GM19395 (cell line): ENCODE results near the gene KLHL10.

ENCODE experiments used
- ATAC-seq: cut with Tn5 transposase; IDR thresholded peaks from one replicate; pipeline ENCODE4 v1.9.1; 2021; ENCODE audit warnings: mild to moderate bottlenecking, moderate library complexity; ENCODE audit not compliant: unreplicated experiment

Gene KLHL10

DNA sequence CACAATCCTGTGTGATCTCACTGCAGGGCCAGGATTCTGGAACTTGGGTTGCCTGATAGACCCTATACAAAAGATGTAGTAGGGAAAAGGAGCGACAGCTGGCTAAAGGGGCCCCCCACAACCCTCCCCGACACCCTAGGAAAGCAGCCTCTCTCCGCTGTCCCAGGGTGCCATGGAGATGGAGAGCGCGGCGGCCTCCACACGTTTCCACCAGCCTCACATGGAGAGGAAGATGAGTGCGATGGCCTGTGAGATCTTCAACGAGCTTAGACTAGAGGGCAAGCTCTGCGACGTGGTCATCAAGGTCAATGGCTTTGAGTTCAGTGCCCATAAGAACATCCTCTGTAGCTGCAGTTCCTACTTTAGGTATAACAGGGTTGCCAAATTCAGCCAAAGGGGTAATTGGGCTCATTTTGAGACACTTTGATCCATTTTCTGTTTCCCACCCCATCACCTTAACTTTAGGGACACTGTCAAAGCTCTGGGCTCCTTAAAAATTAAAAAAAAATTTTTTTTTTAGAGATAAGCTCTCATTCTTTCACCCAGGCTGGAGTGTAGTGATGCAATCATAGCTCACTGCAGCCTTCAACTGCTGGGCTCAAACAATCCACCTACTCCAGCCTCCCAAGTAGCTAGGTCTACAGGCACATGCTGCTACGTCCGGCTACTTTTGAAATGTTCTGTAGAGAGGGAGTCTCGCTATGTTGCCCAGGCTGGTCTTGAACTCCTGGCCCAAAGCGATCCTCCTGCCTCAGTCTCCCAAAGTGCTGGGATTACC is at the start of gene KLHL10:
KLHL10 (plus strand) TSS at position 65 of the 778 bp plus-strand sequence; CDS start at position 173, 108 bp downstream.
- no peak for ATAC-seq

DNA sequence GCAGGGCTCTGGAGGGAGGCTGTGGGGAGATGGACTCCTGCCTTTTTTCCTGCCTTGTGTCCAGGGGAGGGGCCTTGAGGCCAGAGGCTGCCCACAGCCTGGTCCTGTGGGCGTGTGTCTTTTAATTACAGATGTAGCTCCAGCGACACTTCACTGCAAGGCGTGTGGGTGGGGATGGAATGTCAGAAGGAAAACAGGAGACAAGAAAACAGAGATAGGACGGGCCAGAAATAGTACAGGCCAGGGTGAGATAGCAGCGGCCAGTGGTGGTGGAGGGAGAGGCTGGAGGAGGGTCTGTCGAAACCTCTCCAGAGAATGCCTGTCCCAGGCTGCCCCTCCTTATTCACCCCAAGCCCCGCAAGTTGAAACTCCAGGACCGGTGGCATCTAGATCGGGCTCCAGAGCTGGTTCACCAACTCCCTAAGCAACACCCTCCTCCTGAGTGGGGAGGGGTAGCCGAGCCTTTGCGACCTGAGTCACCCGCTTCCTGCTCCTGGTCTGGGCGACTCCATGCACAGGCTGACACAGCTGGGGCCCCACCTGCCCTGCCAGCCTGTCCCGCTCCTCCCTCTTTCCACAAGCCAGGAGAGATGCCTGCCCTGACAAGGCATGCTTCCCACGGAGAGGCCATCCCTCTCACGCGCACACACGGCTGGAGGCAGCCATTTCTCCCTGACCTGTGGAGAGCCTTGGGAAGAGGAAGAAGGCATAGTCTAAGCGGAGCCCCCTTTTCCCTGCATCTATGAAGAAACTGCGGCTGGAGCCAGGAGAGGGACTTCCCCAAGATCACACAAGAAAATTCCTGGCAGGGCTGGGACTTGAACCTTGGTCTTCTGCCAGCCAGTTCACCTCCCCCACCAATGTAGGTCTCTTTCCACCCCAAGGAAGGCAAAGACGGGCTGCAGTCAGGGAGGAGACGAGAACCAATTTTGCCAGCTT is 44.5 kb upstream of the KLHL10 start:
- no peak for ATAC-seq

DNA sequence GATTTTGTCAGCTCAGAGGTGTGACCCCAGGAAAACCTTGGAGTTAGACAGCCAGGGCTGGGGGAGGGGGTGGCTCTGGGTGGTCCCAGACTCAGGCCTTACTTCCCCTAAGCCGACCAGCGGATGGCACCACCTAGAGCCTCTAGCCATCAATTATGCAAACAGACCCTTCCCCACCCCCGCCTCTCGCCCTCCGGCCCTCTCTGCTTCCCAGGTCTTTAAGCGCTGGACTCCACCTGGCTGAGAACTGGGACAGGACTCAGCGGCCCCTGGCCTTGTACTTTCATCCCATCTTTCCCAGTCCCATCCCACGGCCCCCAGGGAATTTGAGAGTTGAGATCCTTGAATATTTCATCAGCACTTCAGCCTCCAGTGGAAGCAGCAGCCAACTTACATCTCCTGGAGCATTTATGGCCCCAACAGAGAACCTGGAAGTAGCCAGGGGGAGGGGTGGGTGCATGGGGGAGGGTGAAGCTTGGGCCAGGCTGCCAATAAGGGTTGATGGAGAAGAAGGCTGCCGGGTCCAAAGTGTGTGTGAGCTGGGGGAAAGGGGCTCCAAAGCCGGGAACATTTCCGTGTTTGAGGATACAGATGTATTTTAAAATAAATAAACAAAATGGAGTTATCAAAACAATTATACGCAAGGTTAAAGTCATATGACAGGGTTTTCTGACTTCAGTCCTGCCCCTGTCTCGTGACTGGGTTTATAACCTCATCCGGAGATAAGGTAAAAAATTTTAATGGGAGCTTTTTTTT is 43.7 kb upstream of the KLHL10 start:
- ATAC-seq, result no peak

DNA sequence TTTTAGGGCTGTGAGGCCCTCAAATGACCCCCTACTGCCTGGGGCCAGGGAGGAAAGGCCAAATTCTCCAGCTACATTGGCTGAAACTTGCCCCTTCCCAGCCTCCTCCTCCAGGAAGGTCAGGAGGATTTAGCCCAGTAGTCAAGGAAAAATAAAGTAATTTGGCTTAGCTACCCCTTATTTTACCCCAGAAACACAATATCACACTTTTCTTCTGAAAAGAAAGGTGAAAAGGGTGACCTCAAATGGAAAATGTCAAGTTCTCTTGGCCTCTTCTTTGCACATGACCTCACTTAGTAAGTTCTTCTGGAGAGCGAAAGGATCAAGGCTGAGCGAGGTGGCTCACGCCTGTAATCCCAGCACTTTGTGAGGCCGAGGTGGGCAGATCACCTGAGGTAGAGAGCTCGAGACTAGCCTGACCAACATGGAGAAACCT is 43.1 kb upstream of the KLHL10 start:
- no peak for ATAC-seq

DNA sequence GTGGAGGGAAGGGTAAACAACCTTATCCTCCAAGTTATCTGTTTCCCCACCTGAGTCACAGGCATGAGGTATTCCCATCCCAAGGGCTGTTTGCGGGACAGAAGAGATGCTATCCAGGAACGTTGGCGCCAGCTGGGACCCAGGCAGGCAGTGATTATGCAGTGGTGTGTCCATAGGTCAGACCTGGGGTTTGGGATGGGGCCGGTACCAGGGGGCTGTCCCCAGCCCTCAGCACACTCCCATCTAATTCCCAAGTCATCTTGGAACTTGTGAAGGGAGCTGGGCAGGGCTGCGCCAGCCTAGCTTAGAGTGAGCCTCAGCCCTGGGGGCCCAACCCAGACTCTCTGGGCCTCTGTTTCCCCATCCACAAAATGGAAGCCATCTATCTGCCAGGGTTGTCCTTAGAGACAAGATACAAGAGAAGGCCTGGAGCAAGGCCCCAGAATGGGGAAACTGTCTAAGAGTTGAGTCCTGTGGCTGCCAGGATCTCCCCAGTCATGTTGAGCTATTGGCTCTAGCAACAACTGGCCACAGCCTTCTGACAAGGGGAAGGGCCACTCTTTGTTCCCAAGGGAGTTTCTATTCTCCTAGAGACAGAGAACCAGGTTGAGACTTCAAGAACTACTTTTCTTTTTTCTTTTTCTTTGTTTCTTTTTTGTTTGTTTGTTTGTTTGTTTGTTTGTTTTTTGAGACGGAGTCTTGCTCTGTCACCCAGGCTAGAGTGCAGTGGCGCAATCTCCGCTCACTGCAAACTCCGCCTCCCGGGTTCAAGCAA is 41.3 kb upstream of the KLHL10 start:
- ATAC-seq, result no peak

DNA sequence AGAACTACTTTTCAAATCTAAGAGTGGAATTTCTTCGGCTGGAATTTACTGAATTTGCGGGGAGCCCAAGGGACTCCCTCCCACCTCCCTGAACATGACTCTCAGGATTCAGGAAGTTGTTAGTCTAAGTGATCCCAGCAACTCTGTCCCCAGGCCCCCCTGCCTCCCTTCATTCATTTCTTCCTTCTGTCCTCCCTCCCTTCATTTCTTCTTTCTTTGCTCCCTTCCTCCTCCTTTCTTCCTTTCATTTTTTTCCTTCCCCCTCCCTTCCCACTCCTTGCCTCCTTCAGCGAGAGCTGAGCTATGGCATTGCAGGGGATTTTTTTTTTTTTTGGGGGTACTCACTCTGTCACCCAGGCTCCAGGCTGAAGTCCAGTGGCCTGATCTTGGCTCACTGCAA is 40.2 kb upstream of the KLHL10 start:
- no peak for ATAC-seq

DNA sequence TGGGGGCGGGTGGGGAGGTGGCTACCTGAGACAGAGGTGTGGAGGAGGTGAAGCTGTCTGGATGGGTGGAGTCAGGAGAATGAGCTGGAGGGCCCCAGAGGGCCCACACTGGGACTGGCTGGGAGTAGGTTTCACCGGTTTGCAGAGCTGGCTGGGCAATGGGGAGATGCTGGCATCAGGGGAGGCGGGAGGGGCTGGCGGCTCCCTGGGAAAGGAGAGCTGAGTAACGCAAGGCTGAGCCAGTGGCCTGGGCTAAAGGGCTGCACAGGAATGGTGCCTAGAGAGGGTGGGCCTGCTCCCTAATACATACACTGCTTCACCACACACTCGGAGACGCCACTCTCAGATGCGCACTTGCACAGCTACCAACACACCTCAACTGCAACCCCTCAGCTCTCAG is 38.3 kb upstream of the KLHL10 start:
- ATAC-seq, result no peak

DNA sequence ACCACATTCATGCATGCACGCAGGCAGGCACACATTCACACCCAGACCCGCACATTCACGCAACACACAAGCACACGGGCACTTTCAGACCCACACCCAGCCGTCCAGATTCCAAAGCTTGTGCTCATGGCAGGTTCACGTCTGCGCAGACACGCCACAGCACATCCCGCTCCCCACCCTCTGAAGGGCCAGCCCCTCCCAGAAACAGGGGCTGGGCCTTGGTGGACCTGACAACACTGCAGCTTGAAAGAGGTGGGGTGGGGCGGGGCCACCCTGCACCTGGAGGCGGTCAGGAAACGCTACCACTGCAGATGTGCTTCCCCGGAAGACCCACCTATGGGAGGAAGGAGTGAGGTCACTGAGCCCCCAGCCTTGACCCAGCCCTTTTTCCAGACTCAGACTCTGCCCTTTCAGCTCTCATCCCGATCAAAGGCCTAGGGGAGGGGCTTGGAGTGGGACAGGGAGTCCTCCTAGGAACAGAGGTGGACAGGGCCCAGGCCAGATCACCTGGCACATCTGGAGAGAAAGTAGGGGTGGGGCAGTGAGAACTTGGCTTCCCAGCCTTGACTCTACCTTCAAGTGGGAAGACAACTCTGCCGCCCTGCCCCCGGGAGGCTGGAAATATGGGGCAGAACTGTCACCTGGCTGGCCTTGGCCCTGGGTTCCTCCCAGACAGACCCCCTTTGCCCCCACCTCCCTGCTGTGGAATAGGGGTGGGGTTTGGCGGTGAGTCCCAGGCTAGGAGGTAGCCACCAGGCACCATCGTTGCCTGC is 36.8 kb upstream of the KLHL10 start:
- ATAC-seq, result no peak

DNA sequence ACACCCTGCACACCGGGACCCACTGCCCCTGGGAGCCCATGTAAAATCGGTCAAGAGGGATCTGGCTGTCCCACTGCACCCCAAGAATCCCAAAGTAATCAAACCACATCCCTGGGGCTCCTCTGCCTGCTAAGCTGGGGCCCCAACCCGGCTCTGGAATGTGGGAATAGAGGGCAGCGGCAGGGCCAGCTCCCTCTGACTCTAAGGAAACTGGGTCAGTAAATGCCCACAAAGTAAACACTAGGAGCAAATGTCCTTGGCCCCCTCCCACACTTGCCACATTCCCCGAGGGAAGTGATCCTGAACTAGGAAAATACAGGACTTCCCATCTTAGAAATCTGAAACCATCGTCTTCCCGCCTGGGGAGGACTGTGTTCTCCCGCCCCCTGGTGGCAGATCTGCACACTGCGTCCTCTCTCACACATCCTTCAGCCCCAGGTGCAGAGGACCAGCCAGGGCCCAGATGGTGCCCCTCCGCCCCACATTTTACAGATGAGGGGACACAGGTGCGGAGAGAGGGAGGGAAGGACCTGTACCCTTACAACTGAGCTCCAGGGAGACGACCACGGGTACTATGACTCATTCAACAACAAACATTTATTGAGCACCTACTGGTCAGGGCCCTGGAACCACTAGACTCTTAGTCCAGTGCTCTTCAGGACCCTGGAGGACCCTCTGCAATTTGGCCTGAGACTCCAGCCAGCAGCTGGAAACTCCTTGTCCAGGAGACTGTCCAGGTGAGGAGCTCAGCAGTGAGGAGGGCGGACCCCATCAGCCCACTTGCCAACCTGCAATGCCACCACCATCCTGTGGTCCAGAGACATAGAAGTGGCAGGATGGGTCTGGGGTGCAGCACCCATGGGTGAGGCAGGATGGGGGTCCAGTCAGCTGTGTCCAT is 36.0 kb upstream of the KLHL10 start:
- no peak for ATAC-seq

DNA sequence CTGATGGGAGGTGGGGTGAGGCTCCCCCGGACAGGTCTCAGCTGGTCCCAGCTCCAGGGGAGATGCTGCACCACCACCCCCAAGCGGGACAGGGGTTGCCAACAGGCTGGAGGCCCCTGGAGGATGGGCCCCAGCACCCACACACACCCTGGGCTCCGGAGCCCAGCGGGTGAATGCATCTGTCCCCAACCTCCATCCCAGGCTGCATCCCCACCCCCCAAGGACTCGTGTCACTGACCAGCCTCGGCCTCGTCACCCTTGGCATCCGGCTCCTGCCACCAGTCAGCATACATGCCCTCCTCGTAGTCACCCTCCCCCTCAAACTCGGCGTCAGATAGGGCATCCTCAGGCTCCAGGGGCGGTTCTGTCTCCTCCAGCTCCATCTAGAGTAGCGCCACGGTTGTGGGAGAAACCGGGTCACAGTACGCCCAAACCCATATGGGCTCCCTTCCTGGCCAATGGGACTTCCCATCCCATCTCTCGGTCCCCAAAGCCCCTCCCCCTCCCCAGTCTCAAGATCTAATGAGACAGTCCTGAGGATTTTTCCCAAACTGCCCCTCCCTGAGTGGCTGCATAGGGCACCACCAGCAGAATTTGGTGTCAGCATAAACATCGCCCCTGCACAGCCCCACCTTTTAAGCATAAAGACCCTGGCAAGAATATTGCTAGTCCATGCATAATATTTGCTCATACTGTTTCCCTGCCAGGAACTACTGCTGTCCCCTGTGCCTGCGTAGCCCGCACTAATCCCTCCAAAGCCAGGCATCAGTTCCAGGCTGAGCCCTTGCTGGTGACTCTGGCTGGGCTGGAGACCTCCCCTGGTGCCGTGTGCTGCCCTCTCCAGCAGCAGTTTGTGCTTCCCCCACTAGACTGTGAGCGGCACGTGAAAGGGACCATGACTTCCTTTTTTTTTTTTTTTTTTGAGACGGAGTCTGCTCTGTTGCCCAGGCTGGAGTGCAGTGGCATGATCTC is 34.3 kb upstream of the KLHL10 start:
- ATAC-seq, result no peak

DNA sequence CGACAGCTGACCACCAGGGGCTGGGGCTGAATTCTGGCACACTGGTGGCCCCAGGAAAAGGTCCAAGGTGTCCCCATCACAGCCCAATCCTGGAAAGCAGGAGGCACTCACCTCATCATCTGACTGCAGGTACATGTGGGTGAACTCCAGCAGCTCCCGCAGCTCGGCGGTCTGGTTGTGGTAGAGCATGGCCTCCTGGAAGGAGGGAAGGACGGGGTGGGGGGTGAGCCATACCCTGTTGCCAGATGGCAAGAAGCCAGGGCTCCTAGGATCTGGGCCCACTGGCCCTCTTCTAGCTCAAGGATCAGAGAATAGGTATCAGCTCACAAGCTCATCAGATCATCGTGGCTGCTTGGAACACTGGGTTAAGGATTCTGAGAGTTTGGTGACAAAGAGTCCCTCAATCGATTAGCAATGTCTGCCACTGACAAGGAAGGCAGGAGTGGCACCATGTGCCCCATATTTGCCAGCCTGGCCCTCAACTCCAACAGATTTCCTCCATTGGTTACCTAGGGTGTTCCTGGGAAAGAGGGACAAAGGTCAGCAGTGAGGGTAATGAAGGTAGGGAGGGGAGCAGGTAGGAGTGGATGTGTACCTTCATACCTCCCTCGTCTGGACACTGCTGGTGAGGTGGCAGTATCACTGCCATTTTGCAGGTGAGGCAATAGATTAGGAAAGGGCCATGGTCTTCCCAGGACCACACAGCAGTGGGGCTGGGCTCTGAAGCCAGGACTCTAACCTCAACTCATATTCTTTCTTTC is 30.8 kb upstream of the KLHL10 start:
- ATAC-seq, result no peak

DNA sequence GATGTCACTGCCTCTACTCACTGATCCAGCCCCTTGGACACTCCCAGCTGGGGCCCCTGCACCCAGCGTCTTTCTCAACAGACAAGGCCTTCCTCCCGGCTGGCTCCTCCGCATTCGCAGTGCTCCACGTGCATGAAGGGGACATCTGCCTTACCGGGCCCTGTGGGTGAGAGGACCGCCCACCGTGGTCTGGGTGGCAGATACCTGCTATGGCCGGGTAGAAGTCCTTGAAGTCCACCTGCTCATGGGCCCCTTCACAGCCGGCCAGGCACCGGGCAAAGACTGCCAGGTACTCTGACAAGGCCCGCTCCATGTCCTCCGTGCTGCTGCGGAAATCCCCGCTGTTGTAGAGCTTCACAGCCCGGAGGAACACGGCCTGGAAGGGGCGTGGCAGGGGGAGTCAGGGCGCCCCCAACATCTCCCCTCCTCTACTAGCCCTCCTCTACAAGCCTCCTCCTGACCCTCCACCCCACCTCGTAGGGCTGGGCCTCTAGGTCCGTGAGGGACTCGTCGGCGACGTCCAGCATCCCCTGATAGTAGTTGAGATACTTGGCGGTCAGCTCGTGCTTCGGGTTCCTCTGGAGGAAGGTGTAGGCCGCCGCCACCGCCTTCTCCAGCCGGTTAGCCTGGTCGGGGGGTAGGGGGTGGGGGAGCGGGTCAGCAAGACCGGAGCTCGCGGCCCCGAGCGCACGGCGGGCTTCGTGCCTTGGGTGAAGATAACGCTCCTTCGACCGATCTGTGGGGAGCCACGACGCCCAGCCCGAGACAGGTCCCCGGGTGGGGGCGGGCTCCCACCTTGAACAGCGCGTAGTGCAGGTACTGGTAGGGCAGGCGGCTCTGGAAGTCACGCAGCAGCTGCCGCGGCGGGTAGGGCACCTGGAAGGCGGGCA is 26.7 kb upstream of the KLHL10 start:
- ATAC-seq, result no peak

DNA sequence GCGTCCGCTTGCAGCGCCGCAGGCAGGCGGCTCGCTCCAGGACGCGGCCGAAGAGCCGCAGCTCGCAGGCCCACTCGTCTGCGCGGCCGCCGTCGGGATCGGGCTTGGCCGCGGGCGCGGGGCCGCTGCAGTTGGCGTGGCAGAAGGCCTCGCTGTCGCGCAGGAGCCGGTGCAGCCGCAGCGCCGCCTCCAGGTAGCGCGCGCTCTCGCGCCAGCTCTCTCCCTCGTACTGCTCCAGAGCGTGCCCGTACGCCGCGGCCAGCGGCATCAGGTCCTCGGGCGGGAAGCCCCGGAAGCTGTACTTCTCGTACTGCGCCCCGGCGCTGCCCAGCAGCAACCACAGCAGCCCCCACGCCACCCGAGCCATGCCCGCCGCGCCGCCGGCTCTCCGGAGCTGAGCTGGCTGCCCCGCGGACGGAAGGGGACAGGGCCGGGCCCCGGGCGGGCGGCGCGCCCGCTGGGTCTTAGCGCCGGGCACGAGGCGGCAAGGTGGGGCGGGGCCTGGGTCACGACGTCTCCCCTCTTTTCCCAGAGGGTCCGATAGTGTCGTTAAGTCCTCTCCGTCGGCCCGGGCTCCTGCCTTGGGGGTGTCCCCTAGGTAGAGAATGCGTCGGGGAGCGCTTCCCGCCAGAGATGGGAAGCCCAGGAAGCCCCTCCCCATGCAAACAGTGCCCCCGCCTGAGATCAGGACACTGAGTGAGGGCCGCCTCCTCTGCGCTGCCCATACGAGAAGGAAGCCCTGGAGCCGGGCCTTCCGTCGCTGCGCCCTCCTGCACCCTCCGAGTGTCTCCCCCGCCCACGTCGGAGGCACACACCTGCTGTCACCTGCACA is 25.9 kb upstream of the KLHL10 start, which contains the start of gene P3H4:
P3H4 (minus strand) TSS at position 401 of the 832 bp plus-strand sequence; CDS start at position 367, 34 bp downstream.
- no peak for ATAC-seq

DNA sequence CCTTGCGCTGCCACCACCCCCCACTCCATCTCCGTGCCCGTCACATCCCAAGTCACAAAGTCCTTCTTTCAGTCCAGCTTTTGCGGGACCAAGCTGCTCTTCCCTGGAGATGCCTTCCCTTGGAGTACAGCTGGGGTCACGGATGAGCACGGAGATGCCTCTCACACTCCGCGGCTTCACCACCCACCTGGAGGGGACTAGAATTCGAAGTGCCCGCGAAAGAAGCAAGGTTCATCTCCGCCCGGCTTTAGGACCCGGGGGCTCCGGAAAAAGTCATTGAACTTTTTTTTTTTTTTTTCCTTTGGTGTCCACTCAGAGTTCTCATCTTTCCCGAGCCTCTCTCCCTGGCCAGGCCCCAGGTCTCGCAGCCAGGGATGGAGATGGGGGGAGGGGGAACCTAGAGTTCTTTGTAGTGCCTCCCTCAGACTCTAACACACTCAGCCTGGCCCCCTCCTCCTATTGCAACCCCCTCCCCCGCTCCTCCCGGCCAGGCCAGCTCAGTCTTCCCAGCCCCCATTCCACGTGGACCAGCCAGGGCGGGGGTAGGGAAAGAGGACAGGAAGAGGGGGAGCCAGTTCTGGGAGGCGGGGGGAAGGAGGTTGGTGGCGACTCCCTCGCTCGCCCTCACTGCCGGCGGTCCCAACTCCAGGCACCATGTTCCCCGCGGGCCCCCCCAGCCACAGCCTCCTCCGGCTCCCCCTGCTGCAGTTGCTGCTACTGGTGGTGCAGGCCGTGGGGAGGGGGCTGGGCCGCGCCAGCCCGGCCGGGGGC is 25.1 kb upstream of the KLHL10 start, which contains the start of gene FKBP10:
FKBP10 (plus strand) TSS at position 624 of the 771 bp plus-strand sequence; CDS start at position 655, 31 bp downstream.
- ATAC-seq, result no peak
